Measurements from ENCODE around the gene GOLT1B. TPM values are rescaled to one million over a fixed set of nuclear protein-coding genes. Genes with fewer than 3 reads are reported as not detected.

The GOLT1B gene
- total RNA-seq, 6 experiments from 2014 or later, result 13.7 to 25.2 (median 18.1) TPM

GRCh38 chr12:21502164-21502496, 541 bp downstream of the GOLT1B start:
- TF ChIP-seq POLR2A (IDR thresholded peaks at IDR 0.05), result no peak
- no peak for TF ChIP-seq CTCF (IDR thresholded peaks at IDR 0.05)
- DNase-seq (no peak), ATAC-seq (peak; percentile 13 to 38 (median 22))
- Histone ChIP-seq H3K27me3 (no peaks in the 10 kb centered on the region), H3K4me3 (peak overlapping the region; percentile 85 to 96 (median 95)), H3K36me3 (peaks cover 0 to 5% (median 0%) of the 10 kb centered on the region in 4 donors), H3K9me3 (no peaks in the 10 kb centered on the region), H3K4me1 (peaks cover 0 to 24% (median 8%) of the 10 kb centered on the region in 4 donors), H3K27ac (peak overlapping the region; percentile 60 to 87 (median 80))
- 0% methylated on average over 13 of the region's 14 CpGs for WGBS (ENCODE audit: insufficient coverage, low coverage, low lambda C conversion rate, missing lambda C conversion rate)
- intact Hi-C loops (cut with DNase I), result no loop called here

GRCh38 chr12:21502872-21503271, 1.3 kb downstream of the GOLT1B start:
- DNase-seq (no peak), ATAC-seq (no peak)
- Histone ChIP-seq H3K27ac (no peak overlapping the region), H3K4me3 (peak overlapping the region in 1 of 3 donors; percentile 95), H3K4me1 (peaks cover 0 to 24% (median 8%) of the 10 kb centered on the region in 4 donors), H3K9me3 (no peaks in the 10 kb centered on the region), H3K36me3 (peaks cover 0 to 3% (median under 1%) of the 10 kb centered on the region in 4 donors), H3K27me3 (no peaks in the 10 kb centered on the region)
- TF ChIP-seq POLR2A (IDR thresholded peaks at IDR 0.05) (no peak), CTCF (IDR thresholded peaks at IDR 0.05) (no peak)
- intact Hi-C loops (cut with DNase I), result no loop called here
- WGBS (ENCODE audit: insufficient coverage, low coverage, low lambda C conversion rate, missing lambda C conversion rate), result 100% methylated on average over 1 of the region's 1 CpG

GRCh38 chr12:21505888-21506287, 4.3 kb downstream of the GOLT1B start:
- Histone ChIP-seq H3K4me1 (peaks cover 0 to 14% (median 3%) of the 10 kb centered on the region in 4 donors), H3K4me3 (no peak overlapping the region), H3K27ac (no peak overlapping the region), H3K27me3 (no peaks in the 10 kb centered on the region), H3K9me3 (no peaks in the 10 kb centered on the region), H3K36me3 (peaks cover 0 to 4% (median 2%) of the 10 kb centered on the region in 4 donors)
- DNase-seq (no peak), ATAC-seq (no peak)
- no peak for TF ChIP-seq POLR2A (IDR thresholded peaks at IDR 0.05)
- TF ChIP-seq CTCF (IDR thresholded peaks at IDR 0.05), result no peak
- WGBS (ENCODE audit: insufficient coverage, low coverage, low lambda C conversion rate, missing lambda C conversion rate), result 59% methylated on average over 2 of the region's 2 CpGs
- intact Hi-C loops (cut with DNase I), result no loop called here

GRCh38 chr12:21507849-21508248, 6.3 kb downstream of the GOLT1B start:
- WGBS (ENCODE audit: insufficient coverage, low coverage, low lambda C conversion rate, missing lambda C conversion rate), result 82% methylated on average over 2 of the region's 2 CpGs
- peaks cover 0 to 8% (median 2%) of the 10 kb centered on the region in 4 donors for H3K4me1 ChIP-seq
- DNase-seq (no peak), ATAC-seq (no peak)
- TF ChIP-seq POLR2A (IDR thresholded peaks at IDR 0.05) (no peak), CTCF (IDR thresholded peaks at IDR 0.05) (no peak)
- H3K4me3 ChIP-seq, result no peak overlapping the region
- intact Hi-C loops (cut with DNase I), result no loop called here
- peaks cover 0 to 9% (median 2%) of the 10 kb centered on the region in 4 donors for H3K36me3 ChIP-seq
- no peak overlapping the region for H3K27ac ChIP-seq
- H3K9me3 ChIP-seq, result no peaks in the 10 kb centered on the region
- no peaks in the 10 kb centered on the region for H3K27me3 ChIP-seq

- Histone ChIP-seq H3K27me3 (no peaks in the 10 kb centered on the region), H3K9me3 (no peaks in the 10 kb centered on the region), H3K4me1 (peaks cover 0 to 5% (median 0%) of the 10 kb centered on the region in 4 donors), H3K27ac (no peak overlapping the region), H3K36me3 (peaks cover 0 to 23% (median 2%) of the 10 kb centered on the region in 4 donors), H3K4me3 (no peak overlapping the region)
- TF ChIP-seq POLR2A (IDR thresholded peaks at IDR 0.05) (no peak), CTCF (IDR thresholded peaks at IDR 0.05) (no peak)
- intact Hi-C loops (cut with DNase I), result no loop called here
- DNase-seq, result no peak
- no peak for ATAC-seq
- WGBS (ENCODE audit: insufficient coverage, low coverage, low lambda C conversion rate, missing lambda C conversion rate), result 40% methylated on average over 2 of the region's 2 CpGs
These were observed 8.2 kb downstream of the GOLT1B start for GRCh38 chr12:21509768-21510167.

All from right lobe of liver (tissue), 6 donors.